RCC 7860 (cell line): ENCODE measurements around the gene KIF21B.

Source experiments
- DNase-seq: peaks from one replicate; pipeline ENCODE4 v3.0.0-alpha.2; 2015; ENCODE audit warnings: low spot score
- FAIRE-seq: peaks from 2 replicates; lab custom pipeline; 2012; peaks lifted over from hg19 to GRCh38; lab: Jason Lieb, UNC

Gene KIF21B

GRCh38 chr1:201020040-201020591, 3.4 kb downstream of the KIF21B start:
- FAIRE-seq (no peak), DNase-seq (no peak)

- peak; percentile 45 for FAIRE-seq
- peak; percentile 80 for DNase-seq
Observed at GRCh38 chr1:201019321-201019977, 4.1 kb downstream of the KIF21B start.

GRCh38 chr1:201017828-201018163, 5.7 kb downstream of the KIF21B start:
- DNase-seq (no peak), FAIRE-seq (no peak)

- FAIRE-seq, result no peak
- DNase-seq, result no peak
Observed at GRCh38 chr1:201016943-201017827, 6.3 kb downstream of the KIF21B start.

GRCh38 chr1:201016211-201016651, 7.3 kb downstream of the KIF21B start:
- FAIRE-seq (no peak), DNase-seq (no peak)

- no peak for FAIRE-seq
- peak; percentile 70 for DNase-seq
Observed at GRCh38 chr1:201015551-201016091, 7.9 kb downstream of the KIF21B start.

GRCh38 chr1:201014816-201015200, 8.7 kb downstream of the KIF21B start:
- FAIRE-seq (no peak), DNase-seq (no peak)

- FAIRE-seq (no peak), DNase-seq (no peak)
Observed at GRCh38 chr1:201013991-201014815, 9.3 kb downstream of the KIF21B start.

- DNase-seq, result no peak
- no peak for FAIRE-seq
Observed at GRCh38 chr1:201013031-201013485, 10.5 kb downstream of the KIF21B start.

GRCh38 chr1:201011616-201012015, 11.9 kb downstream of the KIF21B start:
- DNase-seq, result no peak

GRCh38 chr1:201009962-201010645, 13.4 kb downstream of the KIF21B start:
- no peak for DNase-seq

More at GRCh38 chr1:201011616-201012015, 11.9 kb downstream of the KIF21B start:
- no peak for FAIRE-seq

GRCh38 chr1:201008666-201009360, 14.7 kb downstream of the KIF21B start:
- FAIRE-seq (no peak), DNase-seq (no peak)

More at GRCh38 chr1:201009962-201010645, 13.4 kb downstream of the KIF21B start:
- FAIRE-seq, result no peak

- no peak for DNase-seq
- FAIRE-seq, result no peak
Observed at GRCh38 chr1:201007481-201007880, 16.0 kb downstream of the KIF21B start.

- DNase-seq (no peak), FAIRE-seq (no peak)
Observed at GRCh38 chr1:201006450-201006849, 17.1 kb downstream of the KIF21B start.

GRCh38 chr1:201004732-201005131, 18.8 kb downstream of the KIF21B start:
- no peak for DNase-seq
- no peak for FAIRE-seq

GRCh38 chr1:201004154-201004553, 19.4 kb downstream of the KIF21B start:
- DNase-seq (no peak), FAIRE-seq (no peak)

GRCh38 chr1:201002510-201002909, 21.0 kb downstream of the KIF21B start:
- DNase-seq, result no peak
- no peak for FAIRE-seq

- DNase-seq (no peak), FAIRE-seq (no peak)
Observed at GRCh38 chr1:201001962-201002361, 21.6 kb downstream of the KIF21B start.

GRCh38 chr1:201000391-201000790, 23.1 kb downstream of the KIF21B start:
- FAIRE-seq, result no peak

More at GRCh38 chr1:201000391-201000790, 23.1 kb downstream of the KIF21B start:
- no peak for DNase-seq
